ENCODE measurements around the gene FAM20B. TPM values are rescaled to one million over a fixed set of nuclear protein-coding genes. Genes with fewer than 3 reads are reported as not detected.

FAM20B gene
- total RNA-seq, 2 donors from 2014 or later, result 37.8 to 39.0 TPM

- H3K36me3 ChIP-seq, result peaks cover 43% of the 10 kb centered on the region
- no peak overlapping the region for H3K4me3 ChIP-seq
- no peaks in the 10 kb centered on the region for H3K9me3 ChIP-seq
- no peak for TF ChIP-seq CTCF (IDR thresholded peaks at IDR 0.05)
- DNase-seq (ENCODE audit: low spot score), result no peak
- H3K27me3 ChIP-seq, result no peaks in the 10 kb centered on the region
- no peak overlapping the region for H3K27ac ChIP-seq
- H3K4me1 ChIP-seq, result peaks cover 0 to 20% of the 10 kb centered on the region in 2 donors
Measured at GRCh38 chr1:179107706-179108629, 82.3 kb downstream of the FAM20B start.

GRCh38 chr1:179108644-179109043 lies 83.0 kb downstream of the FAM20B start:
- Histone ChIP-seq H3K9me3 (no peaks in the 10 kb centered on the region), H3K36me3 (peaks cover 43% of the 10 kb centered on the region), H3K27me3 (no peaks in the 10 kb centered on the region), H3K4me3 (no peak overlapping the region), H3K4me1 (peaks cover 0 to 20% of the 10 kb centered on the region in 2 donors), H3K27ac (no peak overlapping the region)
- no peak for TF ChIP-seq CTCF (IDR thresholded peaks at IDR 0.05)
- DNase-seq (ENCODE audit: low spot score), result no peak

- peaks cover 62% of the 10 kb centered on the region for H3K36me3 ChIP-seq
- no peak for TF ChIP-seq CTCF (IDR thresholded peaks at IDR 0.05)
- H3K27ac ChIP-seq, result no peak overlapping the region
- H3K4me1 ChIP-seq, result no peaks in the 10 kb centered on the region
- no peak for DNase-seq (ENCODE audit: low spot score)
- H3K9me3 ChIP-seq, result no peaks in the 10 kb centered on the region
- H3K4me3 ChIP-seq, result no peak overlapping the region
- no peaks in the 10 kb centered on the region for H3K27me3 ChIP-seq
Measured at GRCh38 chr1:179115181-179115580, 89.5 kb downstream of the FAM20B start.

DNA sequence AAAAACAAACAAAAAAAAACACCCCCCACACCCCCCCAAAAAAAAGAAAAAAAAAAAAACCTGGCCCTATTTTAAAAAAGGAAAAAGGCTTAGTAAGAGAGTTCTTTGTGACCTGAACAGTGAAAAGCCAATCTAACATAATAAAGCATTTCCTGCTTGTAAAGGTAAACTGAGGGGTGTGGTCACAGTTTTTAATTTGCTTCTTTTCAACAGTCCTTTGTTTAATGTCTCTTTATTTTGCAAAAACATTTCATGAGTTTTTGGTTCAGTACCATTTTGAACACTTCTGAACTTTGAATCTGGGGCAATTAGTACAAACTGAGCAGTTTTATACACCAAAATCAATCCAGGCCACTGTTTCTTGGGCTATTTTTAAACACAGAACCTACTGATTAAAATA lies 93.8 kb downstream of the FAM20B start:
- DNase-seq (ENCODE audit: low spot score), result no peak
- H3K4me3 ChIP-seq, result no peak overlapping the region
- H3K4me1 ChIP-seq, result no peaks in the 10 kb centered on the region
- peaks cover 39% of the 10 kb centered on the region for H3K36me3 ChIP-seq
- no peaks in the 10 kb centered on the region for H3K27me3 ChIP-seq
- H3K9me3 ChIP-seq, result no peaks in the 10 kb centered on the region
- no peak overlapping the region for H3K27ac ChIP-seq
- TF ChIP-seq CTCF (IDR thresholded peaks at IDR 0.05), result no peak

DNA sequence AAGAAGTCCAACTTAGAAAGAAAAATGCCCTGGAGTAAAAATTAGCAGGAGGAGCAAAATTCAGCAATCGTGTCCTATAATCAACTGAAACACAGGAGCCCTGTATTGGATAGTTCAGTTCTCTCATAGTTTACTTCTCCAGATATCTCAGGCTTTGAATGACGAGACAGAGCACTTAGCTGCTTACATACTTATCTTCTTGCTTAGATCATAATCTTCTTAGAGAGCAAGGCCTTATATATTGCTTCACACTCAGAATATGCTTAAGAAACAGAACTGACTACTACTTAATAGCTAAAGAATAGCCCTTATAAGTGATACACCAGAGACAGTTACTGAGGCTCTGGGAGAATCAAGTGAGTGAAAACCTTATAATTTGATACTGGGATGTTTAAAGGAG lies 95.0 kb downstream of the FAM20B start:
- Histone ChIP-seq H3K4me3 (no peak overlapping the region), H3K36me3 (peaks cover 34% of the 10 kb centered on the region), H3K27ac (no peak overlapping the region), H3K27me3 (no peaks in the 10 kb centered on the region), H3K4me1 (no peaks in the 10 kb centered on the region), H3K9me3 (no peaks in the 10 kb centered on the region)
- TF ChIP-seq CTCF (IDR thresholded peaks at IDR 0.05), result no peak
- DNase-seq (ENCODE audit: low spot score), result no peak

All from right atrium auricular region (tissue), 2 donors.